IPS-18c (cell line): ENCODE measurements around the gene HSD11B1L.
"Not testable (repeated sequence)": the region's sequence is repeated elsewhere in the genome, so short reads cannot be mapped to it uniquely, and the experiment has no call there.

ENCODE experiments used
- H3K4me3 ChIP-seq: 2 replicates; pipeline ENCODE4 v1.7.0; 2013; ENCODE audit warnings: low read depth, mild to moderate bottlenecking, low read length, moderate library complexity; ENCODE audit not compliant: insufficient read depth
- H3K9me3 ChIP-seq: one replicate; pipeline ENCODE4 v1.6.1; 2013; ENCODE audit warnings: mild to moderate bottlenecking, low read length, moderate library complexity; ENCODE audit not compliant: control insufficient read depth, insufficient read depth

HSD11B1L gene

DNA sequence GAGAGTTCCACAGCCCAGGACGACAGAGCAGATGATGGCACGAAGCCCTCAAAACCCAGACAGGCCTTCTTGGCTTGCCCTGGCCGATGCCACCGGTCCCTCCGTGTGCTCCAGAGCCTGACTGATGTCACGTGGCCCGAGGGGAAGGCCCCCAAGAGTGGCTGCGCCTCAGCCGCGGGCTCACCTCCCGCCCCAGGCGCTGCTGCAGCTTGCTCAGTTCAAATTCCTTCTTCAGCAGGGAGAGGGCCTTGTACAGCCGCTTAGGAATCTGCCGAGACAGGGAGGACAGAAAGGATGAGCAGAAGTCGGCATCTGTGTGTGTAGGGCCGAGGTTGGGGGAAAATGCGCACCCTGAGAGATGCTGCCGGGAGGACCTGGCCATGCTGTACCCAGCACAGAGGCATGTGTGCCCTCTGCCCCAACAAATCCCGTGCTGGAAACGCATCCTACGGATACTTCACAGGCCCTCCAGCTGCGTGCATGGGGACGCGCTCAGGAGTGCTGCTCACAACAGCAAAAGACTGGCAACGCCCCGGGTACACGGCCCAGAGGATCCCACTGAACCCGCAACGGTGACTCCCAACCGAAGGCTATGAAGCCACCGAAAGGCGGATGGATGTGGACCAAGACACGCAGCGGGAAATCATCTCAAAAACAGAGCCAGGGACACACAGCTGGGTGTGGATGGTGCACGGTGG lies 26.2 kb downstream of the HSD11B1L start:
- H3K9me3 ChIP-seq, result no peaks in the 10 kb centered on the region
- no peak overlapping the region for H3K4me3 ChIP-seq

DNA sequence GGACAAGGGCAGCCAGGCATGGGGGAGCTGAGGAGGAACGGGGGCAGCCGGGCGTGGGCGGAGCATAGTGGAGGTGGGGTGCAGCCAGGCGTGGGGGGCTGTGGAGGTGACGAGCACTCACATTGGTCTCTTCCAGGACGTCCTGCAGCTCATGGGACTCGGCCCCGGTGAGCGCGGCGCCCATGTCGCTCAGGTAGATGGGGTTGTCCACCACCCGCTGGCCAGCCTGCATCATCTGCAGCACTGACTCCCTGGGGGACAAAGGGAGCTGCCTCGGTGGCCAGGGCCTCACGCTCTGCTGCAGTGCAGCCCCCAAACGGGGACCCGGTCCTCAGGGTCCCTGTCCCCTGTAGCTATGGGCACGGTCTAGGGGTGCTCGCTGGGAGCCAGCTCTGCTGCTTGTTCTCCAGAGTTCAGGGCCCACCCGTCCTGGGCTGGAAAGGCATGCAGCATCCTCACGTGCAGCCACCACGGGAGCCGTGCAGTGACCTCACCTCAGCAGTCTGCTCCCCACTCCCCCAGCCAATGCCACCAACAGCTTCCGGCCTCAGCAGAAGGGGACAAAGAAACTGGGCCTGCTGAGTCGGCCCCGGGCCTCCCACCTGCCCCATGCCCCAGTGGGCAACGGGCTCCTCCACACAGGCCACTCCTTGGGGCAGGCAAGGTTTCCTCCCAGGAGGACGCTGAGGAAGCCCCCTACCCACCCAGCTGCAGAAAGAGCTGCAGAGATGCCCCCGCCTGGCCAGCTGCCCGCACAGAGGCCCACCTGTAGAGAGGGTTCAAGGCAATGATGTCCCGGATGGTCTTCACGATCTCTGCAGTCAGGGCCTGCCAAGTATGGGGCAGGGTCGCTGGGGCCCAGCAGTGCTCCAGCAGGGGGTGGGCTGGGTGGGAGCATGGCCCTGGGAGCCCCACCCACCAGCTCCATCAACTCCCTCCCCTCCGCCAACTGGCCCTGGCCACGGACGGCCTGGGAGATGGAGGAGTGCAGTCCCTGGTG lies 27.0 kb downstream of the HSD11B1L start:
- Histone ChIP-seq H3K9me3 (no peaks in the 10 kb centered on the region), H3K4me3 (no peak overlapping the region)

DNA sequence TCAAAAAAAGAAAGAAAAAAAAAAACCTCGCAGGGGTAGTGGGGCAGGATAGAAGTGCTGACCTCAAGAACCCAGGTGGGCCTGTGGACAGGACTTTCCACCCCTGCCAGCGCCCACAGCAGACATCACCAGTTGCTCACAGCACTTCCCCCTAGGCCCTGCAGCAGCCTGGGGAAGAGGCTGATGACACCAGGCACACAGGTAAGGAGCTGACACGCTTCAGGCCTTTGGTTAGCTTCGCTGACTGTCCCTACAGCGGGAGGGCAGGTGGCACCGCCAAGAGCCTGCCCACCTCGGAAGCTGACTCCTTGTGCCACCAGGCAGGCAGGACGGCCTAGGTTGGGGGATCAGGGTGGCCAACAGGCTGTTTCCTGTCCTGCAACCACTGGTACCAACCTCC lies 30.2 kb downstream of the HSD11B1L start:
- no peak overlapping the region for H3K4me3 ChIP-seq

DNA sequence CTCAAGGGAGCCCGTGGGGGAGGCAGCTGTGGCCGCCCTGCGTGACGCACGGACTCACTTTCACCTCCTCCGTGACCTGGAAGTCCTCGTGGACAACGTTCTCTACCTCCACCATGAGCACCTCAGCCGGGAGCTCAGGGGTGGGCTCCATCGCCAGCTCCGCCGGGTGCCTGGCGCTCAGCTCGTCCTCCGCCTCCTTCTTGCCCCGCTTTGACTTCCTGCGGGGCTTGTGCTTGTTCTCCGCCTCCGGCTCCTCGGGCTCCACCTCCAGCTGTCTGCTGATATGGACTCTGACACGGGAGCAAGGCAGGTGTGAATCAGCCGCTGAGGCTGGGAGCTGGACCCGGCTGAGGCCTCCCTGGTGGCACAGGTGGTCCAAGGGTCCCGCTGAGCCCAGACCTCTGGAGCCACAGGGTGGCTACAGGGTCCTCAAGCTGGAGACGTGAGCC lies 30.9 kb downstream of the HSD11B1L start:
- Histone ChIP-seq H3K9me3 (no peaks in the 10 kb centered on the region), H3K4me3 (no peak overlapping the region)

More for the DNA sequence above, 30.2 kb downstream of the HSD11B1L start:
- no peaks in the 10 kb centered on the region for H3K9me3 ChIP-seq

DNA sequence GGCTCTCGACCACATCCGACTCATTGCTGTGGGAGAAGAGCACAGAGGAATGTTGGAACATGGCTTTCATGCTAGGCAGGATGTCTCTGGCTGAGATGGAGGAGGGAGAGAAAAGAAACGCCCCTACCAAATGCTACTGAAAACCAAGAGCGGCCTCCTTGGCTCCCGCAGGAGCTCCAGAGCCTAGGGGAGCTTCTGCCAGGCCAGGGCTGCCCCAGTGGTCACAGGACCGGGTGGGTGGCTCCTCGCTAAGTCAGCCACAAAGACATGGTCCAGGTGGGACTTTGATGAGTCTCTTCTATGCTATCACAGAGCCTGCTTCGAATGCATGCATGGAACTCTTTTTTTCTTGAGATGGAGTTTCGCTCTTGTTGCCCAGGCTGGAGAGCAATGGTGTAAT lies 32.4 kb downstream of the HSD11B1L start:
- no peak overlapping the region for H3K4me3 ChIP-seq

DNA sequence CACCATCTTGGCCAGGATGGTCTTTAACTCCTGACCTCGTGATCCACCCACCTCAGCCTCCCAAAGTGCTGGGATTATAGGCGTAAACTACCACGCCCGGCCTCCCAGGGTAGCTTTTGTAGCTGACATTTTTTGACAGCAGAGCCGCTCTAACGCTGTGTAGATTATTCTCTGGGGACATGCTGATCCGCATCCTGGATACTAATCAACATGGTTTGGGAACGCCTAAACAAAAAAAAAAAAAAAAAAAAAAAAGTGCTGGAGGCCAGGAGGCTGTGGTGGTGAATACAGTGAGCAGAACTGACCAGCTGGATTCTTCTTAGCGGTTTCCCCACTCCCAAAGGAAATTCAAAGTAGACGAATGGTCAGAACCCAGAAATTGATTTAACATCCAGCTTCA lies 34.0 kb downstream of the HSD11B1L start:
- Histone ChIP-seq H3K4me3 (no peak overlapping the region), H3K9me3 (no peaks in the 10 kb centered on the region)

More for the DNA sequence above, 32.4 kb downstream of the HSD11B1L start:
- H3K9me3 ChIP-seq, result no peaks in the 10 kb centered on the region

DNA sequence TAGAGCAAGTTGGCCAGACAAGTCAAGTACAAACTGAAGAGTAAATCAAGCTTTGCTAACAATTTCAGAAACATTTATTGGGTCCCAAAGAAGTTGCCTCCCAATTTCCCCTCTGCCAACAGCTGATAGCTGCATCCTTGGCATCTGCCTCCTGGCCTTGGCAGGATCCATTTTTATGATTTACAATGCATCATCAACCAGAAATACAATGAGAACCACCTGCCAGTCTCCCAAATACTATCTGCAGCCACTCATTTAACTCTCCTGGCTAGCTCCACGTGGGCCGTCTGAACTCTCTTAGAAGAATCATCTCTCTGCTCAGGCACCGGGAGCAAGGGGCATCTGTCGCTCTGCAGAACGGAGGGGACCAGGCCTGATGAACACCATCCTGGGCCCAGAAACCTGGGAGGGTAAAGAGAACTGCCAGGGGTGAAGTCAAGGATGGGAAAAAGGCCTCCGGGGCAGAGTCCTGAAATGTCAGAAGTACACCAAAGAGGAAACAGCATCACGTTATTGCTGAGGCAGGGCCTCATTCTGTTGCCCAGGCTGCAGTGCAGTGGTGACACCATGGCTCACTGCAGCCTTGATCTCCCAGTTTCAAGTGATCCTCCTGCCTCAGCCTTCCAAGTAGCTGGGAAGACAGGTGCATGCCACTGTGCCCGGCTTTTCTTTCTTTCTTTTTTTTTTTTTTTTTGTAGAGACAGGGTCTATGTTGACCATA lies 36.5 kb downstream of the HSD11B1L start:
- Histone ChIP-seq H3K9me3 (no peaks in the 10 kb centered on the region), H3K4me3 (no peak overlapping the region)

DNA sequence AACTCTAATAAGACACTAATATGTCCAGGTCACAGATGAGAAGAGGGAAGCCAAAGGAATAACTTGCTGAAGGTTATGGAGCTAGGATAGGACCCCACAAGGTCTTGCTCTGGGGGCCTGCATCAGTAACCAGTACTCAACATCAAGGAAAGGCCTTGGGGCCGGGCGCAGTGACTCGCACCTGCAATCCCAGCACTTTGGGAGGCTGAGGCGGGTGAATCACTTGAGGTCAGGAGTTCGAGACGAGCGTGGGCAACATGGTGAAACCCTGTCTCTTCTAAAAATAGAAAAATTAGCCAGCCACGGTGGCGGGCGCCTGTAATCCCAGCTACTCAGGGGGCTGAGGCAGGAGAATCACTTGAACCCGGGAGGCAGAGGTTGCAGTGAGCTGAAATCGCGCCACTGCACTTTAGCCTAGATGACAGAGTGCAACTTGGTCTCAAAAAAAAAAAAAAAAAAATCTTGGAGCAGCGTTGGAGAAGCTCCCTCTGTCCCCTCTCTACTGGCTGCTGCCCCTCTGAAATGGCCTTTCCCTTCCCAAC lies 37.3 kb downstream of the HSD11B1L start:
- H3K9me3 ChIP-seq, result no peaks in the 10 kb centered on the region
- H3K4me3 ChIP-seq, result peak overlapping the region; percentile 98

DNA sequence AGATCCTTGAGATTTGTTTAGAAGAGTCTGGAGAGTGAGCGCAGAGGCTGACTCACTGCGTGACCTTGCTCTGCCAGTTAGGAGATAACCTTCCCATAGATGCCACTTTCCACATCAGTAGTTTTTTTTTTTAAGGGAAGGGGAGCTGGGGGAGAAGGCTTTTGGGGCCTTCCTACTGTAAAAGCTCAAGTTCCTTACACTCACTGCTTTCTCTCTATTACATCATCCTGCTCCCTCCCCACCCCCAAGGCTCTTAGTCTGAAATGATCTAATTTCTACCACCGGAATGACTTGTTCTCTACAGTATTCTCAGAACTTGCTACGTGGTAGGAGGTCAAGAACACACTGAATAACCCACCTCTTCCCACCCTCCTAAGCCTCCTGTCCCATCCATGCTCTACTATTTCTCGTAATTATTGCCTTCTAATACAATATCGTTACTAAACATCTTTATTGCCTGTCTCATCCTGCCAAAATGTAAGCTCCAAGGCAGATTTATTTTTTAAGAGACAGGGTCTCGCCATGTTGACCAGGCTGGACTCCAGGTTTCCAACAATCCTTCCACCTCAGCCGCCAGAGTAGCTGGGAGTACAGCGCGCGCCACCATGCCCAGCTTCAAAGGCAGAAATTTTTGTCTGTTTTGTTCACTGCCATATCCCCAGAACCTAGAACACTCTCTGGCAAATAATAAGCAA lies 37.9 kb downstream of the HSD11B1L start:
- Histone ChIP-seq H3K9me3 (no peaks in the 10 kb centered on the region), H3K4me3 (peak overlapping the region; percentile 98)

DNA sequence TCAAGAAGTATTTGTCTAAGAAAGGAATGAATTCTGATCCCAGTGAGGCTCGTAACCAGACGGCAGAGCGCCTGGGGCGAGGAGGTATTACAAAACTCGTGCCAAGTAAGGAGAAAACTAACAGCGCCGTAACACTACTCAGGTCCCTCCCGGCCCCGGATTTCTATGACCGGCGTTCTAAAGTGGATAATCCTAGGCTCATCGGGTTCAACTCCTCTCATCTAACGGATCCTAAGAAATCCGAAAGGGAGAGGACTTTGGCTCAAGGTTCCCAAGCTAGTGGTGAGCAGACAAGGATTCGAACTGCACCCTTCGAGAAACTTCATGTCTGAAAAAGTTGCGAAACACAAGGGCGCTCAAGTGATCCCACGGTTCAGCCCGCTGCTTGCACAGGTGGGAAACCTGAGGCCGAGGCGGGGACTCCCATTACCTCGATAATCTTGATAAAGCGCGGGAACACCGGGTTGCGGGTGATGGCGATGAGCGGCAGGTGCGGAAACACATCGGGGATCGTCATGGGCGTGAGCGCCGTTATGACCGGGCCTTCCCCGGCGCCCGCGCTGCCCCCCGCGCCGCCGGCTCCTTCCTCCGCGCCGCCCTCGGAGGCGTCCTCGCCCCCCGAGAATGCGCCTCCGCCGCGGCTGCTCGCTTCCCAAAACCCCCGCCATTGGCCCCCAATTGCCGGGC lies 38.6 kb downstream of the HSD11B1L start:
- Histone ChIP-seq H3K4me3 (peak overlapping the region; percentile 98), H3K9me3 (no peaks in the 10 kb centered on the region)

DNA sequence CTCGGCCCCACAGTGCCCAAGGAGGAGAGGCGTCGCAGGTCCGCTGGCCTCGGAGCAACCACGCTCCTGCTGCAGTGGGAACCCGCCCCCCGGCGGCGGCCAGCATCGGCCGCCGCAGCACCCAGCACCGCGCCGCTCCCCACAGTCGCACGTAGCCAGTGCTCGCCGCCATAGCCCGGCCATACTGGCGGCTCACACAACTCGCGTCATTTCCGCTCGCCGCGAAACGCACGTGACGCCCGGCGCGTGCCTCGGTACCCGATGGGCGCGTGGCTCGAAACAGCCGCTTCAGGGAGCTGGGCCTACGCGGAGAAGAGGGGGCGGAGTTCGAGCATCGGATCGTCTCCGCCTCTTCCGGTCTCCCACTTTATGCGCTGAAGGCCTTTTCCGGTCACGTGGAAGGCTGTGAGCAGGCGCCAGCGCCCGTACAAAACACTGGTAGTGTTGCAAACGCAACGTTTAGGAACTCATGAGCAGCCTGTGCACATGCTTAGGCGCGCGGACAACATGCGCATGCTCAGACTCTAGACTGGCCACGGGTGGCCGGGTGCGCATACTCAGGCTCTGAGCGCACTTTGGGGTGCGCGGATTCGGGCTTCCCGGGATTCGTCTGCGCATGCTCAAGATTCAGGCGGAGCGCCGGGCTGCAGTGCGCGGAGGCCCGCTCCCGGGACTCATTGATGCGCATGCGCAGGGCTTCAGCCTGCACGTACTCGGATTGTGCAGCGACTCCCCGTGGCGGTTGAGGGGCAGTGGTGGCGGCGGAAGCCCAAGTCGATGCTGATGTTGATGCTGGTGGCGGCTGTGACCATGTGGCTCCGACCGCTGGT lies 39.3 kb downstream of the HSD11B1L start, which contains the start of the genes CATSPERD and LONP1:
CATSPERD (plus strand) TSS at position 677 of the 830 bp plus-strand sequence; CDS start at position 778, 101 bp downstream.
LONP1 (minus strand) TSS at position 186 of the 830 bp plus-strand sequence; CDS start at position 172, 14 bp downstream.
- H3K9me3 ChIP-seq, result no peaks in the 10 kb centered on the region
- peak within 1 kb of the TSS; percentile 98 for H3K4me3 ChIP-seq

DNA sequence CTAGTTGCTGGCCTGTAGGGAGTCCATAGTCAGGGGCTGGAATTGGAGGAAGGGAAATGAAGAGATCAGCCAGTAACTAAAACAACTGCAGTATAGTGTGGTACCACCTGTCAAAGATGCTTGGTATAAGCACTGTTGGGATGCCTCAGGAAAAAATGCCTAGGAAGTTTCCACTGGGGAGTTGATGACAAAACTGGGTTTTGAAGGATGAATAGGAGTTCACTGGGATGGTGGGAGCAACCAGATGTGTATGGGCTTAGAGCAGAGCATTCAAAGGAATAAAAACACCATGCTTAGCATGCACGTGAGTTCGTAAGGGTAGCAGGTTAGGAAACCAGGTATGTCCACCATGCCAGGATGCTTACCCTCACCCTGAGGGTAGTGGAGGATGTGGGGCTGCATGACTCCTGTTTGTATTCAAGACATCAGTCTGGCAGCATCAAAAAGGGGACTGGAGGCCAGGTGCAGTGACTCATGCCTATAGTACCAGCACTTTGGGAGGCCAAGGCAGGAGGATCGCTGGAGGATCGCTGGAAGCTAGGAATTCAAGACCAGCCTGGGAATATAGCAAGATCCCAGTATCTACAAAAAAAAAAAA lies 46.7 kb downstream of the HSD11B1L start:
- Histone ChIP-seq H3K4me3 (no peak overlapping the region), H3K9me3 (no peaks in the 10 kb centered on the region)

DNA sequence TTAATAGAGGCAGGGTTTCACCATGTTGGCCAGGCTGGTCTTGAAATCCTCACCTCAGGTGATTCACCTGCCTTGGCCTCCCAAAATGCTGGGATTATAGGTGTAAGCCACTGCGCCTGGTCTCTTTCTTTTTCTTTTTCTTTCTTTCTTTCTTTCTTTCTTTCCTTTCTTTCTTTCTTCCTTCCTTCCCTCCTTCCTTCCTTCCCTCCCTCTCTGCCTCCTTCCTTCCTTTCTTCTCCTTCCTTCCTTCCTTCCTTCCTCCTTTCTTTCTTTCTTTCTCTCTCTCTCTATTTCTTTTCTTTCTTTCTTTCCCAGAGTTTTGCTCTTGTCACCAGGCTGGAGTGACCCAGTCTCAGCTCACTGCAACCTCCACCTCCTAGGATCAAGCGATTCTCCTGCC lies 52.3 kb downstream of the HSD11B1L start:
- not testable (repeated sequence) for H3K4me3 ChIP-seq, H3K9me3 ChIP-seq
